ENCODE results near the gene NDUFAF4.
"Not testable (repeated sequence)": the region's sequence is repeated elsewhere in the genome, so short reads cannot be mapped to it uniquely, and the experiment has no call there.

Gene NDUFAF4

DNA sequence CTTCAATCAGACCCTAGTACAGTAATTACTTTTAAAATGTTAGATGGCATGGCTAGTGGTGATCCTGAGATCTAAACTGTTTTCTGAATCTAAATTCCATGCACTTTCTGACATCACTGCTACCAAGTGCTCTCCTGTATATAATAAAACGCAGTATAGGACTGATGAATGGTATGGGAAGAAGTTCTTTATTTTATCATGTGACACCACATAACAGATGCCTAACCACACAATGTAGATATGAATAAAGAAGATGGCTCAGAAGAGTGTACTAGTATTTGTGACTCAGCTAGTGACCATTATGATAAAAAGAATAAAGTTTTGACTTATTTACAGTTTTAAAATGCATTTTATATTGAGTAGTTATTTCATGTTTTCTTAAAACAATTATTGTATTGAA, 8.5 kb downstream of the NDUFAF4 start:
- H3K9ac ChIP-seq (ENCODE audit: low read length) = no peak overlapping the region
- no peak for TF ChIP-seq EZH2phosphoT487 (IDR thresholded peaks at IDR 0.05; ENCODE audit: low read depth)
- TF ChIP-seq, protein P1, sequence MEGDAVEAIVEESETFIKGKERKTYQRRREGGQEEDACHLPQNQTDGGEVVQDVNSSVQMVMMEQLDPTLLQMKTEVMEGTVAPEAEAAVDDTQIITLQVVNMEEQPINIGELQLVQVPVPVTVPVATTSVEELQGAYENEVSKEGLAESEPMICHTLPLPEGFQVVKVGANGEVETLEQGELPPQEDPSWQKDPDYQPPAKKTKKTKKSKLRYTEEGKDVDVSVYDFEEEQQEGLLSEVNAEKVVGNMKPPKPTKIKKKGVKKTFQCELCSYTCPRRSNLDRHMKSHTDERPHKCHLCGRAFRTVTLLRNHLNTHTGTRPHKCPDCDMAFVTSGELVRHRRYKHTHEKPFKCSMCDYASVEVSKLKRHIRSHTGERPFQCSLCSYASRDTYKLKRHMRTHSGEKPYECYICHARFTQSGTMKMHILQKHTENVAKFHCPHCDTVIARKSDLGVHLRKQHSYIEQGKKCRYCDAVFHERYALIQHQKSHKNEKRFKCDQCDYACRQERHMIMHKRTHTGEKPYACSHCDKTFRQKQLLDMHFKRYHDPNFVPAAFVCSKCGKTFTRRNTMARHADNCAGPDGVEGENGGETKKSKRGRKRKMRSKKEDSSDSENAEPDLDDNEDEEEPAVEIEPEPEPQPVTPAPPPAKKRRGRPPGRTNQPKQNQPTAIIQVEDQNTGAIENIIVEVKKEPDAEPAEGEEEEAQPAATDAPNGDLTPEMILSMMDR (IDR thresholded peaks at IDR 0.05; ENCODE audit: low read depth, low read length) = no peak
- no peaks in the 10 kb centered on the region for H3K27me3 ChIP-seq (ENCODE audit: low read depth, low read length)
- no peak overlapping the region for H3K4me2 ChIP-seq (ENCODE audit: low read length)
- no peaks in the 10 kb centered on the region; the same call in 1 of the 2 replicates for H4K20me1 ChIP-seq (ENCODE audit: insufficient read depth, low read length)
- H2AFZ ChIP-seq (ENCODE audit: low read depth, low read length) = no peak overlapping the region
- H3K9me3 ChIP-seq (ENCODE audit: insufficient read depth, low read length) = no peaks in the 10 kb centered on the region
- no peak overlapping the region for H3K27ac ChIP-seq (ENCODE audit: low read length)
- no peak overlapping the region for H3K4me3 ChIP-seq (ENCODE audit: low read length)
- peaks cover 3% of the 10 kb centered on the region; the same call in 1 of the 2 replicates for H3K4me1 ChIP-seq (ENCODE audit: low read length)
- peaks cover 12% of the 10 kb centered on the region for H3K36me3 ChIP-seq (replicated peaks; ENCODE audit: low read depth, low read length)
- H3K79me2 ChIP-seq (ENCODE audit: low read length) = peaks cover 6% of the 10 kb centered on the region; the same call in 1 of the 2 replicates

DNA sequence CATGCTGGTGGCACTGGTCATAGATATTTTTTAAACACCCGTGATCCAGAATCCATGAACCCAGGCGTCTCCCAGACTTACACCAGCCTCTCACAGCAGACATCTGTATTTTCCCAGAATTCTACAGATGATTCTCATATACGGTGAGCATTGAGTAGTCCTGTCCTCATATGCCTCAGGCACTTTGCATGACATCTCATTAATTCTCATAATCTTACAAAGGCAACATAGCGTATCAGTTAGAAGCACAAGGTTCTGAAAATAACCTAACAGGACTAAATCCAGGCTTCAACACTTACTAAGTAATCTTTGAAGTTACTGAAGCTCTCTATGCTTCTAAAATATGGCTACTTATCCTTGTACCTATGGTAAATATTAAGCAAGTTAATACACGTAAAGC, 8.9 kb downstream of the NDUFAF4 start:
- peaks cover 3% of the 10 kb centered on the region; the same call in 1 of the 2 replicates for H3K4me1 ChIP-seq (ENCODE audit: low read length)
- H3K4me2 ChIP-seq (ENCODE audit: low read length) = no peak overlapping the region
- H3K79me2 ChIP-seq (ENCODE audit: low read length) = 0 out of 2 replicates have a peak, but pooled peaks cover 3% of the 10 kb centered on the region
- H3K4me3 ChIP-seq (ENCODE audit: low read length) = no peak overlapping the region
- H3K9ac ChIP-seq (ENCODE audit: low read length) = no peak overlapping the region
- H3K36me3 ChIP-seq (replicated peaks; ENCODE audit: low read depth, low read length) = peaks cover 9% of the 10 kb centered on the region
- TF ChIP-seq, protein P1 (IDR thresholded peaks at IDR 0.05; ENCODE audit: low read depth, low read length) = no peak
- no peak for TF ChIP-seq EZH2phosphoT487 (IDR thresholded peaks at IDR 0.05; ENCODE audit: low read depth)
- H4K20me1 ChIP-seq (ENCODE audit: insufficient read depth, low read length) = no peaks in the 10 kb centered on the region; the same call in 1 of the 2 replicates
- H3K27me3 ChIP-seq (ENCODE audit: low read depth, low read length) = no peaks in the 10 kb centered on the region
- no peaks in the 10 kb centered on the region for H3K9me3 ChIP-seq (ENCODE audit: insufficient read depth, low read length)
- H3K27ac ChIP-seq (ENCODE audit: low read length) = no peak overlapping the region
- no peak overlapping the region for H2AFZ ChIP-seq (ENCODE audit: low read depth, low read length)

DNA sequence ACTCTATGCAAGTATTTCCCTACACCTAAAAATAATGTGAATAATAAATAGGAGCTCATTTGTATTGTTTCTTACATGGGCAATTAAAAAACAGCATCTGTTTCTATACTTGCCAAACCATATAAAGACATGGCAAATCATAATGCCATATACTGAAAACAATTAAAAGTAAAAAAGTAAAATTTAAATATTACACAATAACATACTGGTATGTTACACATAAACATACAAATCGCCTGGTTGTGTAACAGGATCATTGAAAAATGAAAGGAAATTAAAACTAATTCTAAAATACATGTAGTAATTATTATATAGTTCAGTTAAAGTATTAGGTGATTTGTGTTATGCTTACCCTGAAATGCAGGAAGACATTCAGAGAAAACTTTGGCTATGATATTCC, 11.2 kb downstream of the NDUFAF4 start:
- H3K9ac ChIP-seq (ENCODE audit: low read length) = no peak overlapping the region

DNA sequence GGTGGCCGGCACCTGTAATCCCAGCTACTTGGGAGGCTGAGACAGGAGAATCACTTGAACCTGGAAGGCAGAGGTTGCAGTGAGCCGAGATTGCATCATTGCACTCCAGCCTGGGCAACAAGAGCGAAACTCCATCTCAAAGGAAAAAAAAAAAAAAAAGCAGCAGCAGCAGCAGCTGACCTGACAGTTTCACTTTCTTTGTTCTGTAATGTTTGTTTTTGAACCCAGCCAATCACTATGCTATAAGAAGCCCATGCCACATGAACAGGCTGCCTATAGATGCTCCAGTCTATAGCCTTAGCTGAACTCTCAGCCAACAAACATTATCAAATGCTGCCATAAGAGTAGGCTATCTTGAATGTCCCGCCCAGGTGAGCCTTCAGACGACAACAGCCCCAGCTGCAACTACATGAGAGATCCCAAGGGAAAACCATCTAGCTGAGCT, 12.5 kb downstream of the NDUFAF4 start:
- H3K4me1 ChIP-seq (ENCODE audit: low read length); H3K36me3 ChIP-seq (replicated peaks; ENCODE audit: low read depth, low read length); H3K27ac ChIP-seq (ENCODE audit: low read length); H3K9me3 ChIP-seq (ENCODE audit: insufficient read depth, low read length); H3K79me2 ChIP-seq (ENCODE audit: low read length); H3K9ac ChIP-seq (ENCODE audit: low read length); H3K27me3 ChIP-seq (ENCODE audit: low read depth, low read length); H4K20me1 ChIP-seq (ENCODE audit: insufficient read depth, low read length): not testable (repeated sequence)
- Histone ChIP-seq H3K4me2 (ENCODE audit: low read length) (peak overlapping the region; percentile 56), H3K4me3 (ENCODE audit: low read length) (peak overlapping the region; percentile 24), H2AFZ (ENCODE audit: low read depth, low read length) (0 out of 2 replicates have a peak overlapping the region, but pooled peaks have one; percentile 54)

More for the DNA sequence above, 11.2 kb downstream of the NDUFAF4 start:
- Histone ChIP-seq H3K4me3 (ENCODE audit: low read length) (no peak overlapping the region), H3K4me1 (ENCODE audit: low read length) (peaks cover 3% of the 10 kb centered on the region; the same call in 1 of the 2 replicates), H2AFZ (ENCODE audit: low read depth, low read length) (no peak overlapping the region), H4K20me1 (ENCODE audit: insufficient read depth, low read length) (no peaks in the 10 kb centered on the region), H3K9me3 (ENCODE audit: insufficient read depth, low read length) (no peaks in the 10 kb centered on the region), H3K27ac (ENCODE audit: low read length) (no peak overlapping the region), H3K36me3 (replicated peaks; ENCODE audit: low read depth, low read length) (no peaks in the 10 kb centered on the region), H3K4me2 (ENCODE audit: low read length) (no peak overlapping the region), H3K27me3 (ENCODE audit: low read depth, low read length) (no peaks in the 10 kb centered on the region), H3K79me2 (ENCODE audit: low read length) (no peaks in the 10 kb centered on the region)
- TF ChIP-seq EZH2phosphoT487 (IDR thresholded peaks at IDR 0.05; ENCODE audit: low read depth) = no peak

DNA sequence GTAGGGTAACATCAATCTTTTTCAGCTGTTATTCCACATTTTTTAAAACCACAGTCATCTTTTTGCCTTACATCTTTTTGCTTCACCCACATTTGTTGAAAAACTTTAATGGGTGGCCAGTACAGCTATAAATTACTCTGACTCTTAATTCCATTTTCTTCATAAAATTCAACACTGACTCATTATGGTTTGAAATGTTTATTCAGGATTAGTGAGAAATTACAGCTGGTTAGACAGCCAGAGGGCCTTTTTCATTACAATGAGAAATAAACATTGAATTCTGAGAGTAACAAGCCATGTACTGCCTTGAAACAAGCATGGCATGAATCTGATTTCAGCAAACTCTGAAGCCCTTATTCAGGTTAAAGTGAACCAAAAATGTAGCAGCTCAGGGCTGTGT, 19.5 kb downstream of the NDUFAF4 start:
- H4K20me1 ChIP-seq (ENCODE audit: insufficient read depth, low read length) = no peaks in the 10 kb centered on the region

More for the DNA sequence above, 19.5 kb downstream of the NDUFAF4 start:
- Histone ChIP-seq H3K27me3 (ENCODE audit: low read depth, low read length) (no peaks in the 10 kb centered on the region), H3K4me1 (ENCODE audit: low read length) (no peaks in the 10 kb centered on the region), H3K4me3 (ENCODE audit: low read length) (no peak overlapping the region), H3K27ac (ENCODE audit: low read length) (no peak overlapping the region), H3K36me3 (replicated peaks; ENCODE audit: low read depth, low read length) (no peaks in the 10 kb centered on the region), H3K79me2 (ENCODE audit: low read length) (no peaks in the 10 kb centered on the region), H3K4me2 (ENCODE audit: low read length) (no peak overlapping the region), H3K9me3 (ENCODE audit: insufficient read depth, low read length) (no peaks in the 10 kb centered on the region), H3K9ac (ENCODE audit: low read length) (no peak overlapping the region), H2AFZ (ENCODE audit: low read depth, low read length) (no peak overlapping the region)
- TF ChIP-seq EZH2phosphoT487 (IDR thresholded peaks at IDR 0.05; ENCODE audit: low read depth) = no peak
- TF ChIP-seq, protein P1 (IDR thresholded peaks at IDR 0.05; ENCODE audit: low read depth, low read length) = no peak
